Kasumi-1 (cell line): ENCODE results near the gene EPHA2.

ENCODE experiments used
- DNase-seq, 2 experiments: peaks; one replicate each; lab custom pipeline; 2025; lab: John Stamatoyannopoulos, UW

Gene EPHA2

DNA sequence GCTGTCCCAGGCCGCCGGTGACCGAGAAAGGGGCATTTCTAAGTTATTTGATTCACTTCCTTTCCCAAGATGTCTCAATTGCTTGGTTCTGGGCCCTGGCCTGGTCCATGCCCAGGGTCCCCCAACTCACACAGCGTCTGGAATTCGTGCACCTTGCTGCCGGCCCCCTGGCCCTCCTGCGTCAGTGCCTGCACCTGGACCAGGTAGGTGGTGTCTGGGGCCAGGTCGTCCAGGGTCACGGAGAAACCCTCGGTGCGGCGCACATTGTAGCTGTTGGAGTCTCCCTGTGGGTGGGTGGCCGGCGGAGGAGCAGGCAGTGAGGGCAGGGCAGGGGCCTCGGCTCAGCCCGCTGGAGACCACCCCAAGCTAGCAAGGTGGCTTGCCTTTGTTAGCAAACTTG lies 21.0 kb downstream of the EPHA2 start:
- no peak for DNase-seq

GRCh38 chr1:16134066-16134801 lies 21.6 kb downstream of the EPHA2 start:
- DNase-seq, result no peak

- no peak for DNase-seq
Observed at GRCh38 chr1:16133007-16133961, 22.6 kb downstream of the EPHA2 start.

DNA sequence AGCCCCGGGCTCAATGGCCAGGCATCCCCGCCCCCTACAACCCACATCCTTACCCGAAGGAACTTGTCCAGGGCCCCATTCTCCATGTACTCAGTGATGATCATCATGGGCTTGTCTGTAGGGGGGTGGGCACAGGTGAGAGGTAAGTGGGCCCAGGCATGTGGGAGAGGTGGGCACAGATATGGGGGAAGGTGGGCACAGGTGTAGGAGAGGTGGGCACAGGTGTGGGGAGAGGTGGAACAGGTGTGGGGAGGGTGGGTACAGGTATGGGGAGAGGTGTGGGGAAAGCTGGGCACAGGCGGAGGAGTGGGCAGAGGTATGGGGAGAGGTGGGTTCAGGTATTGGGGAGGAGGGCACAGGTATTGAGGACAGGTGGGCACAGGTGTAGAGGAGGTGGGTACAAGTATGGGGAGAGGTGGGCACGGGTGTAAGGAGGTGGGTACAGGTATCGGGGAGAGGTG lies 23.5 kb downstream of the EPHA2 start:
- no peak for DNase-seq

DNA sequence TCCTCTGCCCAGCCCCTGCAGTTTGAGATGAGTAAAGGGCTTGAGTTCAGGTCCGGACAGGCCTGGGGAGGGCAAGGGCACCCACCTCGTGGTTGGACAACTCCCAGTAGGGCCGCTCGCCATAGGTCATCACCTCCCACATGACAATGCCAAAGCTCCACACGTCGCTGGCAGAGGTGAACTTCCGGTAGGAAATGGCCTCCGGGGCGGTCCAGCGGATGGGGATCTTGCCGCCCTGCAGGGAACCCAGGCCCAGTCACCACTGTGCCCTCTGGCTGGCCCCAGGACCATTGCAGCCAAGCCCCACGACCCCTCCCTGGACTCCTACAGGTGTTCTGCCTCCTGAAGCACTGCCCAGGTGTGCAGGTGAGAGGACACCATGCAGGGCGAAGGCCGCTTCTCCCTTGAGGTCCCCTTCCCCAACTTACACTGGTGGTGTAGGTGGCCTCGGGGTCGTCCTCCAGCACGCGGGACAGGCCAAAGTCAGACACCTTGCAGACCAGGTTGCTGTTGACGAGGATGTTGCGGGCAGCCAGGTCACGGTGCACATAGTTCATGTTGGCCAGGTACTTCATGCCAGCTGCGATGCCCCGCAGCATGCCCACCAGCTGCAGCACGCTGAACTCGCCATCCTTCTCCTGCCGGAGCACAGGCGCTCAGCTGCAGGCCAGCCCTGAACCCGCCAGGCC lies 24.1 kb downstream of the EPHA2 start:
- DNase-seq, result no peak

- no peak for DNase-seq
Observed at GRCh38 chr1:16130827-16131226, 25.0 kb downstream of the EPHA2 start.

DNA sequence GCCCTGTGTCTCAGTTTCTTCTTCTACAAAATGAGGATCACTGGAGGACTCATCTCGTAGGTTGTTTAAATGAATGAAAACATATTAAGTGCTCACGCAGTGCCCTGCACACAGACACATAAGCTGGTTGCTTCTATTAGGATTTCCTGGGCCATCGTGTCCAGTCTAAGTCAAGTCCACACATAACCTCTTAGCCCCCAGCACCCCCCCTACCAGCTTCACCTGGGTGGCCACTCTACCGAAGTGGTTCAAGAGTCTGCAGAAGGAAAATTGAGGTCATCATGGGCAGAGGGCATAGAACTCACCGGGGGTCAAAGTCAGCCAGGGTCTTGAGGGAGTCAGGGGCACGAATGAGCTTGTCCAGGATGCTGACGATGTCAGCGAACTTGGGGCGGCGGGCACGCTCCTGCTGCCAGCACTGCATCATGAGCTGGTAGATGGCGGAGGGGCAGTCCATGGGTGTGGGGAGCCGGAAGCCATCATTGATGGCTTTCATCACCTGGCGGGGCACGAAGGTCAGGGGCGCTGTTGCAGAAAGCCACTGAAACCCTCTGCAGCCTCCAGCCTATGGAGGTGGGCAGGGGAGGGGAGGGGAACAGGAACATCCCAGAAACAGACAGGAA lies 25.8 kb downstream of the EPHA2 start:
- no peak for DNase-seq

DNA sequence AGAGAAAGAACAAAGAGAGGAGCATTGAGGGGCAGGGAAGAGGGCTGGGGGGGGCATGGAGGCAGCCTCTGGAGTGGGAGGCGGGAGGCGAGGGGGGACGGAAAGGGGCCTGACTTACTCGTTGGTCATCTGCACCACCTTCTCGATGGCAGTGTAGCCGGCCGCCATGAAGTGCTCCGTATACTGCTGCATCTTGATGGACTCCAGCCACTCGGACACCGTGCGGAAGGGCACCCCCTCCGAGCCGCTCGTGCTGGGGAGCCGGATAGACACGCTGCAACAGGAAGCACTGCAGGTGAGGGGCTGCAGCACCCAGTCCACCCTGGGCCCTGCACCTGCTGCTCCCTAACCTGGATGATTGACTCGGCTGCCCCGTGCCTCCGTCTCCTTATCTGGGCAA lies 26.6 kb downstream of the EPHA2 start:
- no peak for DNase-seq

GRCh38 chr1:16128338-16128741 lies 27.5 kb downstream of the EPHA2 start:
- DNase-seq, result no peak

- DNase-seq, result no peak
Observed at GRCh38 chr1:16127676-16128337, 28.1 kb downstream of the EPHA2 start.

- no peak for DNase-seq
Observed at GRCh38 chr1:16126743-16127515, 28.9 kb downstream of the EPHA2 start.

DNA sequence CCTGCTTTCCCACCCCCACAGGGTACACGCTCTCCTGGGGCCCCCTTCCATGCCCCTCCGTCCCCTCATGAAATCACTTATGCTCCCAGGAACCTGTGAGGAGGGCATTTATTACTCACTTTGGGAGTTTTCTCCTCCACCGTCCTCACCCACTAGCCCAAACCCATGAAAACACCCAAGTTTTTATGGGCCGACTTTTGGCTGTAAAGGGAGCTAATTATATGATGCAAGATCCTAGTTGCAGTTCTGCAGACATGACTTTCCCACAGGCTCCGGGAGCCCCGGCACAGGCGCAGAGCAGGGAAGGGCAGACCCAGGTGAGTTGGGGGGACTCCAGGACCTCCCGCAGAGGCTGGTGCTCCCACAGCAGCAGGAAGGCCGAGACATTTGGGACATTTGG lies 29.7 kb downstream of the EPHA2 start:
- DNase-seq, result no peak

- DNase-seq, result no peak
Observed at GRCh38 chr1:16125483-16125882, 30.4 kb downstream of the EPHA2 start.

- DNase-seq, result no peak
Observed at GRCh38 chr1:16125088-16125470, 30.8 kb downstream of the EPHA2 start.

GRCh38 chr1:16124377-16125087 lies 31.3 kb downstream of the EPHA2 start:
- no peak for DNase-seq

- no peak for DNase-seq
Observed at GRCh38 chr1:16122916-16123315, 33.0 kb downstream of the EPHA2 start.

DNA sequence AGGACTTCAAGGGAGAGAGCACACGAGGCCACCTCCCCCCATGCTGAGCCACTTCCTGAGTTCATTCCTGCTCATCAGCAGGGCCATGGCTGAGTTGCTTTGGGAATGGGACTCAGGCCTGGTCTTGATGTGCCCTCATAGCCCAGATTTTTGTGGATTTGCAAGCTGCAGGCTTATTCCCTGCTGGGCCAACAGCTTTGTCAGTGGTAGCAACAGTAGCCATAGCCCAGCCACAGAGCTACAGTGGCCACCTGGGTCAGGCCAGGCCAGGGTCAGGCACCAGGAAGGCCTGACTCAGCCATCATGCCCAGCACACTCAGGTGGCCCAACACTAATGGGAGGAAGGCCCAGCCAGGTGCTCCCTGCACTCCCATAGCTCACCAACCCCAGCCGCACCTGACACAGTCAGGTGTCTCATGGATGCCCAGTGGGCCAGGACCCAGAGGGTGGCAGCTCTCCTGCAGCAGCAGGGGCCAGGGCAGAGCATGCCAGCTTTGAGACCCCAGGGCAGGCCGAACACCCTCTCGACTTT lies 33.5 kb downstream of the EPHA2 start:
- DNase-seq, result no peak

DNA sequence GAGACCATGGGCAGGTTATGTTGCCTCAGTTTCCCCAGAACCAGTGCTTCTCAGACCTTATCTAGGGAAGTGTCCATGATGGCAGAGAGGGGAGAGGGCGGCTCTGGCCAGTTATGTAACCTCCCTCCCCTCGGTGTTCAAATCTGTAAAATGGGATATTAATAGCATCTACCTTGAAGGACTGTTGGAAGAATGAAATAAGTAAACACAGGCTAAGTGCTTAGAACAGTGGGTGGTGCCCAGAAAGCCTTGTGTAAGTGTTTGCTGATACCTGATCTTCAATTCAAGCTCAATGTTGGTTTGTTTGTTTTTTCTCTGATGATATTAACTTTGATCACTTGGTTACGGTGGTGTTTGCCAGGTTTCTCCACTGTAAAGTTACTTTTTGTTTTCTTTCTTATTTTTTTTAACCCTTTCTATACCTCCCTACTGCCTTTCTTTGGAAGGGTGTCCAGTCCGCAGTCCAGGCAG lies 34.9 kb downstream of the EPHA2 start:
- DNase-seq, result no peak

GRCh38 chr1:16120407-16120806 lies 35.5 kb downstream of the EPHA2 start:
- no peak for DNase-seq

GRCh38 chr1:16119926-16120325 lies 35.9 kb downstream of the EPHA2 start:
- no peak for DNase-seq
